ENCODE measurements around the gene PLK5.

Gene PLK5

GRCh38 chr19:1512671-1513498 is 11.0 kb upstream of the PLK5 start, which contains the start of gene ADAMTSL5:
TSS of gene ADAMTSL5 (minus strand) at chr19:1513019. CDS start at chr19:1510943, 2,076 bp downstream.
- no peak for TF ChIP-seq OSR1 (CRISPR knock-in tag; IDR thresholded peaks at IDR 0.05)
- TF ChIP-seq GLIS3 (CRISPR knock-in tag; IDR thresholded peaks at IDR 0.05), result no peak
- TF ChIP-seq ZFP3 (CRISPR knock-in tag; IDR thresholded peaks at IDR 0.05), result peak; percentile 37; the same call in 1 of the 2 replicates
- ATAC-seq, result peak; percentile 52

- peak; percentile 64 for ATAC-seq
- TF ChIP-seq GLIS3 (CRISPR knock-in tag; IDR thresholded peaks at IDR 0.05) (no peak), OSR1 (CRISPR knock-in tag; IDR thresholded peaks at IDR 0.05) (no peak), ARNTL (CRISPR knock-in tag; IDR thresholded peaks at IDR 0.05; ENCODE audit: borderline replicate concordance, low read depth) (no peak), ESRRG (CRISPR knock-in tag; IDR thresholded peaks at IDR 0.05) (no peak), POU6F1 (CRISPR knock-in tag; IDR thresholded peaks at IDR 0.05; ENCODE audit: borderline replicate concordance, low read depth) (no peak)
Observed at GRCh38 chr19:1513499-1514294, 10.2 kb upstream of the PLK5 start.

- no peak for ATAC-seq
- TF ChIP-seq TCF4 (CRISPR knock-in tag; IDR thresholded peaks at IDR 0.05; ENCODE audit: borderline replicate concordance) (no peak), TSHZ2 (CRISPR knock-in tag; IDR thresholded peaks at IDR 0.05) (no peak)
Observed at GRCh38 chr19:1514295-1514661, 9.6 kb upstream of the PLK5 start.

- ATAC-seq, result no peak
- no peak for TF ChIP-seq OSR1 (CRISPR knock-in tag; IDR thresholded peaks at IDR 0.05)
- no peak for TF ChIP-seq CSRNP3 (CRISPR knock-in tag; IDR thresholded peaks at IDR 0.05)
- TF ChIP-seq CREB5 (CRISPR knock-in tag; IDR thresholded peaks at IDR 0.05; ENCODE audit: low read depth), result no peak
- TF ChIP-seq PATZ1 (CRISPR knock-in tag; IDR thresholded peaks at IDR 0.05; ENCODE audit: borderline replicate concordance), result no peak
- TF ChIP-seq POU6F1 (CRISPR knock-in tag; IDR thresholded peaks at IDR 0.05; ENCODE audit: borderline replicate concordance, low read depth), result no peak
- no peak for TF ChIP-seq ESRRG (CRISPR knock-in tag; IDR thresholded peaks at IDR 0.05)
- no peak for TF ChIP-seq ISL1 (CRISPR knock-in tag; IDR thresholded peaks at IDR 0.05)
- TF ChIP-seq BACH2 (CRISPR knock-in tag; IDR thresholded peaks at IDR 0.05; ENCODE audit: borderline replicate concordance), result no peak
- no peak for TF ChIP-seq GLIS3 (CRISPR knock-in tag; IDR thresholded peaks at IDR 0.05)
- no peak for TF ChIP-seq SNAI2 (CRISPR knock-in tag; IDR thresholded peaks at IDR 0.05)
- TF ChIP-seq ARNTL (CRISPR knock-in tag; IDR thresholded peaks at IDR 0.05; ENCODE audit: borderline replicate concordance, low read depth), result no peak
- TF ChIP-seq ZFP3 (CRISPR knock-in tag; IDR thresholded peaks at IDR 0.05), result no peak
- TF ChIP-seq ZFP30 (CRISPR knock-in tag; IDR thresholded peaks at IDR 0.05), result no peak
- TF ChIP-seq ZC3H10 (CRISPR knock-in tag; IDR thresholded peaks at IDR 0.05), result no peak
- no peak for TF ChIP-seq PPARA (CRISPR knock-in tag; IDR thresholded peaks at IDR 0.05; ENCODE audit: borderline replicate concordance)
Observed at GRCh38 chr19:1514986-1515721, 8.7 kb upstream of the PLK5 start.

Measured in SK-N-SH treated with all-trans-retinoic acid at 6 μM for 48 hours (cell line).